Mesendoderm (in vitro differentiated cells): Measurements from ENCODE around the gene FBLL1.
"Not testable (repeated sequence)": the region's sequence is repeated elsewhere in the genome, so short reads cannot be mapped to it uniquely, and the experiment has no call there.

ENCODE experiments used
- DNase-seq: peaks from one replicate; pipeline ENCODE4 v3.0.0; 2013
- H2AK5ac ChIP-seq: 2 replicates; pipeline ENCODE4 v1.6.1; 2013; ENCODE audit warnings: low read length, inconsistent platforms
- H2BK120ac ChIP-seq: 2 replicates; pipeline ENCODE4 v1.6.1; 2013; ENCODE audit warnings: low read depth, mild to moderate bottlenecking, low read length, moderate library complexity, mixed read lengths
- H2BK15ac ChIP-seq: replicated peaks from 2 replicates; pipeline ENCODE4 v1.6.1; 2013; ENCODE audit warnings: low read depth, mild to moderate bottlenecking, moderate library complexity
- H2BK5ac ChIP-seq: 2 replicates; pipeline ENCODE4 v1.6.1; 2013; ENCODE audit warnings: low read length, inconsistent platforms
- H3K18ac ChIP-seq: 2 replicates; pipeline ENCODE4 v1.6.1; 2013; ENCODE audit warnings: mild to moderate bottlenecking, low read length, mixed read lengths
- H3K23ac ChIP-seq: one replicate; pipeline ENCODE4 v1.6.1; 2013; ENCODE audit warnings: low read length
- H3K27ac ChIP-seq: 2 replicates; pipeline ENCODE4 v1.5.1; 2013; ENCODE audit warnings: low read depth, mild to moderate bottlenecking, inconsistent platforms, low read length, moderate library complexity
- H3K27me3 ChIP-seq: 2 replicates; pipeline ENCODE4 v1.6.1; 2013; ENCODE audit warnings: low read length, control low read depth, mild to moderate bottlenecking, inconsistent platforms; ENCODE audit not compliant: insufficient read depth, poor library complexity
- H3K36me3 ChIP-seq: 2 replicates; pipeline ENCODE4 v1.6.1; 2013; ENCODE audit warnings: low read length, inconsistent platforms; ENCODE audit not compliant: control insufficient read depth, insufficient read depth
- H3K4ac ChIP-seq: one replicate; pipeline ENCODE4 v1.6.1; 2013; ENCODE audit warnings: low read depth, mild to moderate bottlenecking, low read length, moderate library complexity
- H3K4me1 ChIP-seq: 2 replicates; pipeline ENCODE4 v1.6.1; 2013; ENCODE audit warnings: low read depth, low read length, inconsistent platforms; ENCODE audit not compliant: control insufficient read depth
- H3K4me2 ChIP-seq: 2 replicates; pipeline ENCODE4 v1.6.1; 2013; ENCODE audit warnings: low read length
- H3K4me3 ChIP-seq: 2 replicates; pipeline ENCODE4 v1.5.1; 2013; ENCODE audit warnings: mild to moderate bottlenecking, low read length
- H3K56ac ChIP-seq: one replicate; pipeline ENCODE4 v1.6.1; 2013; ENCODE audit warnings: low read length
- H3K79me1 ChIP-seq: 2 replicates; pipeline ENCODE4 v1.6.1; 2013; ENCODE audit warnings: low read length, inconsistent platforms
- H3K79me2 ChIP-seq: 2 replicates; pipeline ENCODE4 v1.6.1; 2013; ENCODE audit warnings: mild to moderate bottlenecking, low read length; ENCODE audit not compliant: control insufficient read depth, insufficient read depth
- H3K9ac ChIP-seq: 2 replicates; pipeline ENCODE4 v1.6.1; 2013; ENCODE audit warnings: low read length, inconsistent platforms
- H4K5ac ChIP-seq: one replicate; pipeline ENCODE4 v1.6.1; 2013; ENCODE audit warnings: low read length
- H4K8ac ChIP-seq: one replicate; pipeline ENCODE4 v1.6.1; 2013; ENCODE audit warnings: low read depth, mild to moderate bottlenecking, control low read depth, low read length, moderate library complexity
- whole genome bisulfite sequencing: extraction: QIAGEN DNeasy Blood & Tissue Kit; methylation state at CpG from one replicate; pipeline ENCODE4 v1.1.7; 2013; ENCODE audit warnings: low lambda C conversion rate, missing lambda C conversion rate; ENCODE audit not compliant: insufficient coverage; ENCODE audit errors: extremely low coverage; 5-methylcytosine and 5-hydroxymethylcytosine counted together

FBLL1 gene

GRCh38 chr5:168557389-168557788 is 28.3 kb downstream of the FBLL1 start:
- no peaks in the 10 kb centered on the region for H3K36me3 ChIP-seq
- H2AK5ac ChIP-seq: no peak overlapping the region
- no CpG with 5 or more reads among the region's 2 CpGs for WGBS

GRCh38 chr5:168562279-168562678 is 33.2 kb downstream of the FBLL1 start:
- Histone ChIP-seq H3K4ac (no peak overlapping the region), H3K4me1 (no peaks in the 10 kb centered on the region), H3K23ac (no peak overlapping the region), H3K79me1 (peaks cover 2% of the 10 kb centered on the region), H2BK15ac (no peak overlapping the region), H3K9ac (no peak overlapping the region), H3K18ac (no peak overlapping the region), H4K5ac (no peak overlapping the region), H3K79me2 (peaks cover 7% of the 10 kb centered on the region), H3K36me3 (peaks cover 1% of the 10 kb centered on the region), H2BK5ac (no peak overlapping the region), H3K27me3 (no peaks in the 10 kb centered on the region), H3K56ac (no peak overlapping the region), H3K4me3 (no peak overlapping the region), H3K4me2 (no peak overlapping the region), H4K8ac (peak overlapping the region; percentile 76), H2AK5ac (no peak overlapping the region), H2BK120ac (no peak overlapping the region), H3K27ac (no peak overlapping the region)
- WGBS: no CpG with 5 or more reads among the region's 2 CpGs
- DNase-seq: no peak

More at GRCh38 chr5:168557389-168557788, 28.3 kb downstream of the FBLL1 start:
- Histone ChIP-seq H3K27me3 (no peaks in the 10 kb centered on the region), H4K5ac (no peak overlapping the region), H3K4ac (no peak overlapping the region), H3K56ac (no peak overlapping the region), H3K18ac (no peak overlapping the region), H2BK5ac (no peak overlapping the region), H3K4me3 (no peak overlapping the region), H2BK120ac (no peak overlapping the region), H4K8ac (no peak overlapping the region), H3K79me1 (peaks cover 6% of the 10 kb centered on the region), H3K4me2 (no peak overlapping the region), H3K27ac (no peak overlapping the region), H3K23ac (no peak overlapping the region), H3K79me2 (no peaks in the 10 kb centered on the region), H3K9ac (no peak overlapping the region), H2BK15ac (no peak overlapping the region), H3K4me1 (no peaks in the 10 kb centered on the region)
- DNase-seq: no peak

- no peaks in the 10 kb centered on the region for H3K4me1 ChIP-seq
- H2BK15ac ChIP-seq: no peak overlapping the region
- DNase-seq: no peak
- H3K27ac ChIP-seq: no peak overlapping the region
- peaks cover 3% of the 10 kb centered on the region for H3K79me1 ChIP-seq
- no peak overlapping the region for H3K23ac ChIP-seq
- H3K36me3 ChIP-seq: peaks cover 1% of the 10 kb centered on the region
- no CpG with 5 or more reads among the region's 1 CpG for WGBS
- H2BK5ac ChIP-seq: no peak overlapping the region
- no peak overlapping the region for H3K9ac ChIP-seq
- no peak overlapping the region for H3K4ac ChIP-seq
- H2AK5ac ChIP-seq: no peak overlapping the region
- peaks cover 19% of the 10 kb centered on the region for H3K79me2 ChIP-seq
- H3K4me2 ChIP-seq: no peak overlapping the region
- H4K5ac ChIP-seq: no peak overlapping the region
- no peak overlapping the region for H3K56ac ChIP-seq
- H2BK120ac ChIP-seq: no peak overlapping the region
- no peak overlapping the region for H3K4me3 ChIP-seq
- no peaks in the 10 kb centered on the region for H3K27me3 ChIP-seq
- no peak overlapping the region for H4K8ac ChIP-seq
- no peak overlapping the region for H3K18ac ChIP-seq
Observed at GRCh38 chr5:168563959-168564358, 34.9 kb downstream of the FBLL1 start.

GRCh38 chr5:168568738-168569137 is 39.6 kb downstream of the FBLL1 start:
- DNase-seq: no peak
- no CpG with 5 or more reads among the region's 6 CpGs for WGBS
- Histone ChIP-seq H3K4me3 (no peak overlapping the region), H3K27ac (no peak overlapping the region), H2AK5ac (no peak overlapping the region), H2BK15ac (no peak overlapping the region), H3K4ac (no peak overlapping the region), H2BK120ac (no peak overlapping the region), H3K4me2 (no peak overlapping the region), H3K27me3 (no peaks in the 10 kb centered on the region), H4K8ac (no peak overlapping the region), H3K23ac (no peak overlapping the region), H3K4me1 (no peaks in the 10 kb centered on the region), H3K79me1 (peaks cover 5% of the 10 kb centered on the region), H3K56ac (no peak overlapping the region), H3K36me3 (peaks cover 1% of the 10 kb centered on the region), H2BK5ac (no peak overlapping the region), H3K79me2 (peaks cover 48% of the 10 kb centered on the region), H3K18ac (no peak overlapping the region), H4K5ac (no peak overlapping the region), H3K9ac (no peak overlapping the region)

GRCh38 chr5:168570490-168571328 is 41.6 kb downstream of the FBLL1 start:
- no peak overlapping the region for H3K23ac ChIP-seq
- no peak overlapping the region for H2BK15ac ChIP-seq
- H3K79me1 ChIP-seq: peaks cover 5% of the 10 kb centered on the region
- WGBS: no CpG with 5 or more reads among the region's 11 CpGs
- no peak overlapping the region for H3K9ac ChIP-seq
- no peak overlapping the region for H3K27ac ChIP-seq
- no peak overlapping the region for H3K4ac ChIP-seq
- peaks cover 64% of the 10 kb centered on the region for H3K79me2 ChIP-seq
- no peak overlapping the region for H4K8ac ChIP-seq
- no peak overlapping the region for H2AK5ac ChIP-seq
- H3K4me1 ChIP-seq: no peaks in the 10 kb centered on the region
- no peak overlapping the region for H2BK120ac ChIP-seq
- H3K18ac ChIP-seq: no peak overlapping the region
- DNase-seq: no peak
- no peak overlapping the region for H3K56ac ChIP-seq
- H2BK5ac ChIP-seq: no peak overlapping the region
- no peak overlapping the region for H3K4me2 ChIP-seq
- H3K27me3 ChIP-seq: no peaks in the 10 kb centered on the region
- peaks cover 1% of the 10 kb centered on the region for H3K36me3 ChIP-seq
- no peak overlapping the region for H3K4me3 ChIP-seq
- no peak overlapping the region for H4K5ac ChIP-seq

- H3K9ac ChIP-seq, H2BK120ac ChIP-seq, H3K4me3 ChIP-seq, H3K4me2 ChIP-seq, H3K23ac ChIP-seq, H3K56ac ChIP-seq, H2BK5ac ChIP-seq, H4K5ac ChIP-seq, H3K27ac ChIP-seq, H2BK15ac ChIP-seq, H3K79me1 ChIP-seq, H4K8ac ChIP-seq, H3K18ac ChIP-seq, H2AK5ac ChIP-seq, H3K36me3 ChIP-seq, H3K4me1 ChIP-seq, H3K27me3 ChIP-seq, DNase-seq, H3K4ac ChIP-seq: not testable (repeated sequence)
- no CpG with 5 or more reads among the region's 3 CpGs for WGBS
- peaks cover 71% of the 10 kb centered on the region for H3K79me2 ChIP-seq
Observed at GRCh38 chr5:168573663-168574062, 44.6 kb downstream of the FBLL1 start.
